Coronary artery (tissue), 2 donors: ENCODE data around the gene ASB18.

ENCODE experiments used
- DNase-seq: peaks from one replicate; pipeline ENCODE4 v3.0.0-alpha.2; 2017; ENCODE audit warnings: low spot score
- H3K27ac ChIP-seq, 2 donors: fragments of 200-600 bp; sonication (generic); one replicate each; pipeline ENCODE4 v1.5.1; 2016 to 2019
- H3K4me3 ChIP-seq: fragments of 200-600 bp; sonication (generic); 2 replicates; pipeline ENCODE4 v1.5.1; 2016; ENCODE audit warnings: mild to moderate bottlenecking, moderate library complexity
- CTCF ChIP-seq: fragments of 200-600 bp; sonication (generic); IDR thresholded peaks from one replicate; pipeline ENCODE4 v1.5.1; 2019; ENCODE audit warnings: antibody characterized with exemption

The ASB18 gene

GRCh38 chr2:236159778-236160170 is 104.4 kb downstream of the ASB18 start:
- TF ChIP-seq CTCF: no peak
- Histone ChIP-seq H3K4me3 (no peak overlapping the region), H3K27ac (no peak overlapping the region)
- DNase-seq: peak; percentile 64

GRCh38 chr2:236158969-236159777 is 105.0 kb downstream of the ASB18 start:
- DNase-seq: peak; percentile 69
- Histone ChIP-seq H3K27ac (no peak overlapping the region), H3K4me3 (no peak overlapping the region)
- no peak for TF ChIP-seq CTCF

GRCh38 chr2:236157815-236158498 is 106.2 kb downstream of the ASB18 start:
- Histone ChIP-seq H3K27ac (no peak overlapping the region), H3K4me3 (no peak overlapping the region)
- DNase-seq: peak; percentile 59
- TF ChIP-seq CTCF: no peak

GRCh38 chr2:236157366-236157765 is 106.8 kb downstream of the ASB18 start:
- DNase-seq: peak; percentile 8
- no peak overlapping the region for H3K4me3 ChIP-seq
- H3K27ac ChIP-seq: no peak overlapping the region
- no peak for TF ChIP-seq CTCF

GRCh38 chr2:236156860-236157194 is 107.4 kb downstream of the ASB18 start:
- no peak overlapping the region for H3K4me3 ChIP-seq
- no peak for DNase-seq
- no peak for TF ChIP-seq CTCF
- H3K27ac ChIP-seq: no peak overlapping the region

- H3K27ac ChIP-seq: no peak overlapping the region
- H3K4me3 ChIP-seq: no peak overlapping the region
- DNase-seq: peak; percentile 60
- TF ChIP-seq CTCF: no peak
Observed at GRCh38 chr2:236156095-236156859, 107.9 kb downstream of the ASB18 start.
